Left ventricle myocardium superior (tissue), 1 donor: Measurements from ENCODE around the gene PIAS1. TPM values are rescaled to one million over a fixed set of nuclear protein-coding genes. Genes with fewer than 3 reads are reported as not detected.
A peak's percentile ranks its signal among the peaks of the same experiment; 100 is the strongest.
"Not testable (repeated sequence)": the region's sequence is repeated elsewhere in the genome, so short reads cannot be mapped to it uniquely, and the experiment has no call there.

Experiments used
- ATAC-seq: fragments of 200-7000 bp; cut with Tn5 transposase; one replicate; pipeline ENCODE4 v1.9.1; 2020; ENCODE audit warnings: mild to moderate bottlenecking, moderate library complexity
- DNase-seq: peaks from one replicate; pipeline ENCODE4 v3.0.0-alpha.2; 2020
- intact Hi-C: fragments of 100-400 bp; cut with micrococcal nuclease; formaldehyde crosslinking; loops from one replicate; pipeline ENCODE4 v1.11.0; 2022
- total RNA-seq: library from RNA; stranded (reverse); fragmentation: NEBNext Ultra II Directional; extraction: Animal tissue kit (Norgen Biotek cat#: 25700); gene quantifications from one replicate; pipeline ENCODE4 v1.2.1, GENCODE V29; 2021
- donor health status: DM: no; HTN: yes; CAD: no; lungs with severe emphysema.

Gene PIAS1
- total RNA-seq, 1 donor from 2014 or later, result 27.2 TPM

DNA sequence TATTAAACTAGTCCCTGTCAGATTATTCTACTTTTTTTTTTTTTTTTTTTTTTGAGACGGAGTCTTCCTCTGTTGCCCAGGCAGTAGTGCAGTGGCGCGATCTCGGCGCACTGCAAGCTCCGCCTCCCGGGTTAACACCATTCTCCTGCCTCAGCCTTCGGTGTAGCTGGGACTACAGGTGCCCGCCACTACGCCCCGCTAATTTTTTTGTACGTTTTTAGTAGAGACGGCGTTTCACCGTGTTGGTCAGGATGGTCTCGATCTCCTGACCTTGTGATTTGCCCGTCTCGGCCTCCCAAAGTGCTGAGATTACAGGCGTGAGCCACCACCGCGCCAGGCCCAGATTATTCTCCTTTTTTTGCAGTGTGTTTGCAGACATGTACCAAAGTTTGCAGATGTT lies 4.9 kb downstream of the PIAS1 start:
- ATAC-seq, intact Hi-C loops, DNase-seq: not testable (repeated sequence)

DNA sequence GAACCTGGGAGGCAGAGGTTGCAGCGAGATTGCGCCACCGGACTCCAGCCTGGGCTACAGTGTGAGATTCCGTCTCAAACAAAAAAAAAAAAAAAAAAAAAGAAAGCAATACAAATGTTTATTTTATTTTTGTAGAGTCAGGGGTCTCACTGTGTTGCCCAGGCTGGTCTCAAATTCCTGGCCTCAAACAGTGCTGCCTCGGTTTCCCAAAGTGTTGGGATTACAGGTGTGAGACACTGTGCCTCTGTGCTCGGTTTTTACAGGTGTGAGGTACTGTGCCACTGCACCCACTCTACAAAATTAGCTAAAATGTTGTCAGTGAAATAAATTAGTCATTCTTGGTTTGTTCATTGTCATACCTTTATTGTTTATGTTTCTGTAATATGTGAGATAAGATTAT lies 5.5 kb downstream of the PIAS1 start:
- intact Hi-C loops, result no loop called here
- DNase-seq, result no peak
- ATAC-seq, result no peak

DNA sequence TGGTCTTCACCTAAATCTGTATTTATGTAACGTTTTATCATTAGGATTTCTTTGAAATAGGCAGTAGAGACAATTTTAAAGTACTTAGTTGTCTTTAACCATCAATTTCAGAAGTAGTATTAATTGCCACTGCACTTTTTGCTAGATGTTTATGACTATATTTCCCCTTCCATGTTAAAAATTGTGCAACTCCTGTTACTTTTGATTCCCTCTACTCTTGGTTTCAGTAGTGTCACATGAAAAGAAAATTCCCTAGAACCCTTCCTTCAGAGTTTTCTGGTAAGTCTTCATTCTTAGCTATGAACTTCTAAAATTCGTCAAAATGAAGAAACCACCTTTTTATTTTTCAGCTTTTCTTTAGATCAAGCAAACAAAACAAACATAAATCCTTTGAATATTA lies 7.1 kb downstream of the PIAS1 start:
- DNase-seq, result no peak
- intact Hi-C loops, result no loop called here
- ATAC-seq, result no peak

- ATAC-seq (no peak), DNase-seq (no peak)
- intact Hi-C loops, result no loop called here
These were observed 7.5 kb downstream of the PIAS1 start for GRCh38 chr15:68061602-68062001.

DNA sequence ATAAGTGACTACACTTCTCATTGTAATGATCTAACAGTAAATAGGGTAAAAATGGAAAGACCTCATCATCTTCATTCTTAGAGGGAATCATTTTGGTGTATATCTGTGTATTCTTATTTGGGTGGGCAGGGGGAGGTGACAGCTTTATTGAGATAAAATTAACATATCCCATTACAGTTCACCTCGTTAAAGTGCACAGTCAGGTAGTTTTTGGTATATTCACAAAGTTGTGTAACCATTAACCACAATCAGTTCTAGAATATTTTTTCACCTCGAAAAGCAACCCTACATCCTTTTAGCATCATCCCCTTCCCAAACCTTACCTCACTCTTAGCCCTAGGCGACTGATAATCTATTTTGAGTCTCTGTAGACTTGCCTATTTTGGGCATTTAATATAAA lies 8.1 kb downstream of the PIAS1 start:
- intact Hi-C loops, result no loop called here
- no peak for ATAC-seq
- DNase-seq, result no peak

- intact Hi-C loops, result no loop called here
- DNase-seq (no peak), ATAC-seq (no peak)
These were observed 8.9 kb downstream of the PIAS1 start for GRCh38 chr15:68062946-68063465.

DNA sequence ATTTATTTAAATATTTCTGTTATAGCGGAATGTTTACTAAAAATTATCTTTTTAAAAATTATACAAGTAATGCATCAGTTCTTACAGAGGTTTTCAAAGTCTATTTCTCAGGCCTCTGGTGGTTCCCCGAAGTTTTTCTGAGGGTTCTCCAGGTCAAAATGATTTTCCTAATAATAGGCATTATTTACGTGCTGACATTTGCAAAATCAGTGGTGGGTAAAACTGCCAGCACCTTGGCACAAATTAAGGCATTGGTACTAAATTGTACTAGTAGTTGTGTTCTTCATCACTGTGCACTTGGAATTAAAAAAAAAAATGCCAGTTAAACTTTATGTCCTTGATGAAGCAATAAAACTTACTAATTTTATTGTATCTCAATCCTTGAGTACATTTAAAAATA lies 9.5 kb downstream of the PIAS1 start:
- ATAC-seq (no peak), DNase-seq (no peak)
- intact Hi-C loops, result no loop called here

GRCh38 chr15:68073576-68074288 lies 19.6 kb downstream of the PIAS1 start:
- ATAC-seq, result no peak
- intact Hi-C loops, result loop anchor here (10.0 kb wide), 1 partner anchor 61 kb away; no protein-coding TSS in a partner anchor
- no peak for DNase-seq

DNA sequence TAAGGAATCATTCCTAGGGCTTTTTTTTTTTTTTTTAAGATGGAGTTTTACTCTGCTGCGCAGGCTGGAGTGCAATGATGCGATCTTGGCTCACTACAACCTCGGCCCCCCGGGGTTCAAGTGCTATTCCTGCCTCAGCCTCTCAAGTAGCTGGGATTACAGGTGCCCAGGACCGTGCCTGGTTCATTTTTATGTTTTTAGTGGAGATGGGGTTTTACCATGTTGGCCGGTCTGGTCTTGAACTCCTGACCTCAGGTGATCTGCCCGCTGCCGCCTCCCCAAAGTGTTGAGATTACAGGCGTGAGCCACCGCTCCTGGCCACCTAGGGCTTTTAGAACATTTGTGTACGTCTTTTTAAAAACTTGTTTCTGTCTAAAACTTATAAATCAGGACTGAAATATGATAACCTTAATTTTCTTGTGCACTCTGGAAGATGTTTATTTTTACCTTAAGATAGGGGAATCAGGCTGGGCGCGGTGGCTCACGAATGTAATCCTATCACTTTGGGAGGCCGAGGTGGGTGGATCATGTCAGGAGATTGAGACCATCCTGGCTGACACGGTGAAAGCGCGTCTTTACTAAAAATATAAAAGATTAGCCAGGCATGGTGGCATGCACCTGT lies 21.8 kb downstream of the PIAS1 start:
- DNase-seq, result no peak
- intact Hi-C loops, result loop anchor here (10.0 kb wide), 1 partner anchor 59 kb away; no protein-coding TSS in a partner anchor
- no peak for ATAC-seq

DNA sequence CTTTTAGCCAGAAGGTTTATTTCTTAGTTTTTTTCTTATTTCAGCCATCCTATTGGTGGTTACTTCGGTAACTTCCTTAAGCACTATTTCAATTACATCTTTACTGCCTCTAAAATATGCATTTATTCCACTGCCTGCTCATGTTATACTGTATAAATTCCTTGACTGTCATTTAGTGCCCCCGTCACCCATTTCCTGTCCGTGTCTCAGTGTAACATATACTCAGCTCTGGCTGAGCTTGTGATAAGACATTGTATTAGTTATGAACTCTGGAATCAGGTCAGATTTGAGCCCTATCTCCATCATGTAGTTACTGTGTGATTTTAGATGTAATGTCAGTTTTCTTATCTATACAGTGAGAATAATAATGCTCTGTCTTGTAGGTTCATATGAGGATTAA lies 24.2 kb downstream of the PIAS1 start:
- intact Hi-C loops, result loop anchor here (10.0 kb wide), 1 partner anchor 56 kb away; no protein-coding TSS in a partner anchor
- ATAC-seq (peak; percentile 33), DNase-seq (no peak)

- intact Hi-C loops, result no loop called here
- DNase-seq (no peak), ATAC-seq (no peak)
These were observed 26.2 kb downstream of the PIAS1 start for GRCh38 chr15:68080334-68080733.

DNA sequence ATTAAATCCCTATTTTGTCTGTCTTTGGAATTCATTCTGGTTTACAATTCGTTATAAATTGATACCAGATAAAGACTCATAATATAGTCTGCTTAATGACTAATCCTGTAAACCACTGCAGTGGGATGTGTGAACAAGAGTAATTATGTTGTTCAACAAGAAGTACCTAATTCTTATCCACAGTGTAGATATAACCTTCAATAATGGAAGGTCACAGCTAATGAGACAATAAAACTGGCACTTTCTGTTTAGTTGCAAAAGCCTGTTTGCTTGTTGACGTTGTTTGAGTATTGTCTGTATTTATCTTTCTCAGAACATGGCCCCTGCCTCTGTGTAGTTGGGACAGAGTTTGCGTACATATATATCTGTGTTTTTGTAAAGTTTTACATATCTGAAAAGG lies 26.7 kb downstream of the PIAS1 start:
- intact Hi-C loops, result no loop called here
- ATAC-seq (no peak), DNase-seq (no peak)

GRCh38 chr15:68081869-68082505 lies 27.9 kb downstream of the PIAS1 start:
- ATAC-seq (peak; percentile 32), DNase-seq (no peak)
- intact Hi-C loops, result no loop called here

DNA sequence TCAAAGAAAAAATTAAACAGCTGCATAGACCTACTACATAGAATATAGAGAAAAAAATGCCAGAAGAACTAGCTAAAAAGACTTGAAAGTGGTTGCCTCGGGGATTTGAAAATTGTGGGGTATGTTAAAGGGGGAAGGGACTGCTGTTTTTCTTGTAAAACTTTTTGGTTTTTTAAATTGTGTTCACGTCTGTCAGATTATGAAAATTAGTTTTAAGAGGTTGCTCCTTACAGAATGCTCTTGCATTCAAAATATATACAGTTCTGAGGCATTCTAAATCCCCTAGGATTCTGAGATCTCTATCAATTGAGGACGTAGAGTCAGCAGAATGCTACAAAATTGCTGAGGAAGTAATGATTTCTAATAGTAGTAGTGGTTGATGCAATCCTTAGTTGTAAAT lies 28.6 kb downstream of the PIAS1 start:
- ATAC-seq, result no peak
- DNase-seq, result no peak
- intact Hi-C loops, result no loop called here

DNA sequence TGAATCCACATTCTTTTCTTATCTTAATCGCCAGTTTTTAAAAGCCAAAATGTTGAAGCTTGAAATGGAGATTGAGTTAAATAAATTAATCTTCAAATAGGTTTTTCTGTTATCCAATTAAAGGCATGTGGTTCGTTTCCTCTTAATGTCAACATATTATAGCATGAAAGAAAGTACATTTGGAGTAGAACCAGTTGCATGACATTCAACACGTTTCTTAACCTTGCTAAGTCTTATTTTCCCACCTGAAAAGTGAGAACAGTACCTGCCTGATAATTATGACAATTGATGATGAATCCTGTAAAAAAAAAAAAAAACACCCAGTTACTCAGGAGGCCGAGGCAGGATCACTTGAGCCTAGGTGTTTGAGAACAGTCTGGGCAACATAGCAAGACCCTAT lies 29.3 kb downstream of the PIAS1 start:
- intact Hi-C loops, result no loop called here
- no peak for DNase-seq
- ATAC-seq, result no peak

DNA sequence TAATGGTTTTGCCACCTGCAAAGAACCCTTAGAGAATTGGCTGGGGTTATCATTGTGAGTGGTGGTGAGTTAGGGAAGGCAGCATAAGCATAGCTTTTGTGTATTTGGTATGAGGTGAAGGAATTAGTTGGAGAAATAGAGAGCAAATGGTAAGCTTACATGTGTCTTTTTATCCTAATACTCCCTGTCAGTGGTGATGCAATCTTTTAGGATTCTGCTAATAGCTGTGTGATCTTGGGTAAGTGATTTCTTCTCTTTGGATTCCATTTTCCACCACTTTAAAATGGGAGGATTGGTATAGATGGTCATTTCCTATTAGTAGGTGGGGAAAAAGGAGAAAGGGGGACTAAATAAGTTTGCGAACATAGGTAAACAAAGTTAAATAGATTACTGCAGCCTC lies 30.9 kb downstream of the PIAS1 start:
- intact Hi-C loops, result no loop called here
- ATAC-seq, result no peak
- no peak for DNase-seq

DNA sequence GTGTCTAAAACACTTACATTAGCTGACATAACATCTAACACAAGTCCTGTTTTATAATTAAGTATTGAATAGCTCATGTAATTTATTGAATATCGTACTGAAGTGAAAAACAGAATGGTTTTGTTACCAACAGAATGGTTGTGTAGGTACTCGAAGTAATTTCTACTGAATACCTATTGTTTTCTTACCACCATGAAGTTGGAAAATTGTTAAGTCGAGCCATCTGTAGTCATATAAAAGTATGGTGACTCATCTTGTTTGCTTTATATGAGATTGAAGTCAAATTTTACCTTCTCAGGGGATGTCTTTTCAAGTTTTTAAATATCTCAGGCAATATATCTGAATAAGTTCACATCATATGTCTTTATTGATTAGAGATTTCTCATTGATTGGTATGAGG lies 37.6 kb downstream of the PIAS1 start:
- intact Hi-C loops, result no loop called here
- ATAC-seq (no peak), DNase-seq (no peak)

- no peak for ATAC-seq
- DNase-seq, result no peak
- intact Hi-C loops, result no loop called here
These were observed 42.0 kb downstream of the PIAS1 start for GRCh38 chr15:68096099-68096498.

GRCh38 chr15:68097029-68097428 lies 42.9 kb downstream of the PIAS1 start:
- intact Hi-C loops, result no loop called here
- DNase-seq, result no peak
- no peak for ATAC-seq

DNA sequence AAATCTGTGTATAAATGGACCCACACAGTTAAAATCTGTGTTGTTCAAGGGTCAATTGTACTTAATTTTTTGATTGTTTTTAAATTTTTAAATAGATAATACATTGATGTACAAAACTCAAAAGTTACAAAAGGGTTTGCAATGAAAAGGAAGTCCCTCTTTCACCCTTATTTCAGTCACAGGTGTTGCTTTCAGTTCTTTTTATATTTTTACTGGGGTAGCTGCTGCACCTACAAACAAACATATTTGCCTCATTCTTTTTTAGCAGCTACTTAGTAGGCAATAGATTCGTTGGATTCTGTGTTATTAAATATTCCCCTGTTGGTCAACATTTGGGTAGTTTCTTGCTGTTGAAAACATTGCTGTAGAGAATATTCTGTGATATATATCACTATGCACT lies 44.4 kb downstream of the PIAS1 start:
- DNase-seq (no peak), ATAC-seq (no peak)
- intact Hi-C loops, result no loop called here
